ENCODE data around the gene POLR1A. TPM values are rescaled to one million over a fixed set of nuclear protein-coding genes. Genes with fewer than 3 reads are reported as not detected.

The POLR1A gene
- total RNA-seq, 1 donor from 2014 or later, result 61.6 TPM

DNA sequence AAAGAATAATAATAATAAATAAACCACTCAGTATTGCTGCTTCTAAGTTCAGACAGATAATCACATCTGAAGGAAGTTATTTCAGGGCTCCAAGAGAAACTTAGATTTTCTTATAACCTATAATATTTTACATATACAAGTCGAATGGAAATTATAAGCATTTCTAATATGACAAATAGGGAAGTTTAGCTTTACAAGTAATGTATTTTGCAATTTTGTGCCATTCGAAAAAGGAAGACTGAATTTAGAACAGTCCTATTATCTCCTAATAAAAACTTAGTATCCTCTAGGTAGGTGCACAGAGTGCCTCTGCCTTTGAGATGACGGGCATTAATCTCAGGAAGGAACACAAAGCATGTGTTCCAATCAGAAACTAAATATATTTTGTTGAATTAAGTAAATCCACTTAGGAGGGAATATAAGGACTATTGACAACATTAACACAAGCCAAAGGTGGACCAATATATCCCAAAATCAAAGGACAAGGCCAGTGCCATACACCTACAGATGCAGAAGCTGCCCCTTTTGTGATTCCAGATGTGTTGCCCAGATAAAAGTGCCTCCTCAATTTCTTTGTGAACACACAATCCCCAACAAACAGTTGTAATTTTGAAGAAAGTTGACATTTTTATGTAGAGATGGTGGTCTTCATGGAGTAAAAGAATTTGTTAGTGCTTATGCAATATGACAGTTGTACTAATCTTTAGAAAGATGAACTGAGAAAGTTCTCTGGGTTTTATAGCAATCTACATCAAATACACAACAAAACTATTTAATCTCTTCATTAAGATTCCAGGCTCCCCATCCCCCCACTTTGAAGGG, 37.0 kb upstream of the POLR1A start:
- TF ChIP-seq, protein P1, sequence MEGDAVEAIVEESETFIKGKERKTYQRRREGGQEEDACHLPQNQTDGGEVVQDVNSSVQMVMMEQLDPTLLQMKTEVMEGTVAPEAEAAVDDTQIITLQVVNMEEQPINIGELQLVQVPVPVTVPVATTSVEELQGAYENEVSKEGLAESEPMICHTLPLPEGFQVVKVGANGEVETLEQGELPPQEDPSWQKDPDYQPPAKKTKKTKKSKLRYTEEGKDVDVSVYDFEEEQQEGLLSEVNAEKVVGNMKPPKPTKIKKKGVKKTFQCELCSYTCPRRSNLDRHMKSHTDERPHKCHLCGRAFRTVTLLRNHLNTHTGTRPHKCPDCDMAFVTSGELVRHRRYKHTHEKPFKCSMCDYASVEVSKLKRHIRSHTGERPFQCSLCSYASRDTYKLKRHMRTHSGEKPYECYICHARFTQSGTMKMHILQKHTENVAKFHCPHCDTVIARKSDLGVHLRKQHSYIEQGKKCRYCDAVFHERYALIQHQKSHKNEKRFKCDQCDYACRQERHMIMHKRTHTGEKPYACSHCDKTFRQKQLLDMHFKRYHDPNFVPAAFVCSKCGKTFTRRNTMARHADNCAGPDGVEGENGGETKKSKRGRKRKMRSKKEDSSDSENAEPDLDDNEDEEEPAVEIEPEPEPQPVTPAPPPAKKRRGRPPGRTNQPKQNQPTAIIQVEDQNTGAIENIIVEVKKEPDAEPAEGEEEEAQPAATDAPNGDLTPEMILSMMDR (IDR thresholded peaks at IDR 0.05; ENCODE audit: unreplicated experiment), result no peak
- no peak for DNase-seq (ENCODE audit: low spot score in 2 of 2, unreplicated experiment in 2 of 2)
- H3K27ac Mint-ChIP-seq, result no peak overlapping the region

DNA sequence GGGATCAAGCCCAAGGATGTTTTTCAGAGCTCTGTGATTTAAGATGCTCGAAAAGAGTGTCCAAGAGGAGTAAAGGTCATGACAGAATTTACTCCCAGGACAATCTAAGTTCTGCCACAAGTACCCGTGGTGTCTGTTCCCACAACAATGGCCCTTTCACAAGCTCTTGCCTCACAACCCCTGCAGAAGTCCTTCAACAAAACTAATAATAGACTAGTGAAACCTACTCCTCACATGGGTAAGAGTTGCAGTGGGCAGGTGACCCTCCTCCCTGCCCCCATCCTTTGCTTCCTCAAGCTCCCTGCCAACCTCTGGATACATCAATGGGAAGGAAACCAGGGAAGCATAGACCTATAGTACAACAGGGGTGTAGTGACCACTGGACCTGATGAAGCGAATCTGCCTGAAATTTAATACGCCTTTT, 35.3 kb upstream of the POLR1A start:
- H3K4me3 Mint-ChIP-seq, result no peak overlapping the region
- no peak overlapping the region for H3K27ac Mint-ChIP-seq
- no peak for DNase-seq (ENCODE audit: low spot score in 2 of 2, unreplicated experiment in 2 of 2)
- no peaks in the 10 kb centered on the region for H3K4me1 Mint-ChIP-seq
- H3K9me3 Mint-ChIP-seq, result no peaks in the 10 kb centered on the region
- H3K36me3 Mint-ChIP-seq, result peaks cover 60% of the 10 kb centered on the region
- no peaks in the 10 kb centered on the region for H3K27me3 Mint-ChIP-seq (ENCODE audit: low read depth)
- TF ChIP-seq, protein P1 (IDR thresholded peaks at IDR 0.05; ENCODE audit: unreplicated experiment), result no peak

More for the DNA sequence above, 37.0 kb upstream of the POLR1A start:
- no peaks in the 10 kb centered on the region for H3K27me3 Mint-ChIP-seq (ENCODE audit: low read depth)
- H3K36me3 Mint-ChIP-seq, result peaks cover 58% of the 10 kb centered on the region
- no peak overlapping the region for H3K4me3 Mint-ChIP-seq
- H3K9me3 Mint-ChIP-seq, result no peaks in the 10 kb centered on the region
- no peaks in the 10 kb centered on the region for H3K4me1 Mint-ChIP-seq

DNA sequence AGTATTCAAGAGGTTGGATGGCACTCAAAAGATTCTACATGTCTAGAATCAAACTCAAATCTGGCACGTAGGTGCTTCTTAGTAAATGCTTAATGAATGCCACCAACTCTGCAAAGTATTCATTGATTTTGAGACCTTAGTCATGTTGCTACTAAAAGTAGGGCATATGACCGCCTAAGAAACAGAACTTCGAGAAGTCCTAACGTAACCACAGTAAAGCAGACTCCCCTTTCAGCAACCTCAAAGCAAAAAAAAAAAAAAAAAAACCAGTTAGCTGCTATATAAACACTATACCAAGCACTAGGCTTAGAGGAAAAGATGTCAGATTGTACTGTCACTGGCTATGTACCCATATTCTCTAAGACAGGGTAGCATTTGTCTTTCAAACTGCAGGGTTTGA, 34.3 kb upstream of the POLR1A start:
- peaks cover 69% of the 10 kb centered on the region for H3K36me3 Mint-ChIP-seq
- no peak overlapping the region for H3K4me3 Mint-ChIP-seq
- TF ChIP-seq, protein P1 (IDR thresholded peaks at IDR 0.05; ENCODE audit: unreplicated experiment), result no peak
- no peaks in the 10 kb centered on the region for H3K27me3 Mint-ChIP-seq (ENCODE audit: low read depth)
- DNase-seq (ENCODE audit: low spot score in 2 of 2, unreplicated experiment in 2 of 2), result no peak
- no peaks in the 10 kb centered on the region for H3K4me1 Mint-ChIP-seq
- no peaks in the 10 kb centered on the region for H3K9me3 Mint-ChIP-seq
- H3K27ac Mint-ChIP-seq, result no peak overlapping the region

DNA sequence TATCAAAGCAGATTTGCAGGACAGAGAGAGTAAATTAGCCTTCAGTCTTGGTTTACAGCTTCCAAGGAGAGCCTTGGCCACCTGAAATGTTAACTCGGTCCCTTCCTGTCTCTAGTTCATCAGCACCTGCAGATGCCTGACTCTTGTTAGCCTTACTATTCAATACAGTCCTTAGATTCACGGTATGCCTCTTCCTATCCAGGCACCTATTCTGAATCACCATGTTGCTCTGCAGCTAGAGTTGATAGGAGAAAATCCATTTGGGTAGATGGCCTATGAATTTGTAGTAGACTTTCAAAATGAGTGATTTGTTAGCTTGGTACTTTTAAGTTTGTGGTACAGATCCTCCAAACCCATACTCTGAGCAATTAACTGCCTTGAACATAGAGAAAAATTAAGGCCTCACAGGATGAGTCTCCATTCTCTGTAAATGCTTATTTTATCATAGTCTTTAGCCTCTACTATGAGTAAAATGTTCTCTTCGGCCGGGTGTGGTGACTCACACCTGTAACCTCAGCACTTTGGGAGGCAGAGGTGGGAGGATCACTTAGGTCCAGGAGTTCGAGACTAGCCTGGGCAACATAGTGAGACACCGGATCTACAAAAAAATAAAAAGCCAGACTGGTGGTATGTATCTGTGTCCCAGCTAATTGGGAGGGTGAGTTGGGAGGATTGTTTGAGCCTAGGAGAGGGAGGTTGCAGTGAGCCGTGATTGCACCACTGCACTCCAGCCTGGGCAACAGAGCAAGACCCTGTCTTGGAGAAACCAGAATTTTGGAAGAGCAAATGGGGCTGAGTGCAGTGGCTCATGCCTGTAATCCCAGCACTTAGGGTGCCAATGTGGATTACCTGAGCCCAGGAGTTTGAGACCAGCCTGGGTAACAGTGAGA, 33.3 kb upstream of the POLR1A start:
- H3K27ac Mint-ChIP-seq, result no peak overlapping the region
- H3K4me3 Mint-ChIP-seq, result no peak overlapping the region
- H3K9me3 Mint-ChIP-seq, result no peaks in the 10 kb centered on the region
- no peak for DNase-seq (ENCODE audit: low spot score in 2 of 2, unreplicated experiment in 2 of 2)
- TF ChIP-seq, protein P1 (IDR thresholded peaks at IDR 0.05; ENCODE audit: unreplicated experiment), result no peak
- no peaks in the 10 kb centered on the region for H3K4me1 Mint-ChIP-seq
- H3K36me3 Mint-ChIP-seq, result peaks cover 67% of the 10 kb centered on the region
- H3K27me3 Mint-ChIP-seq (ENCODE audit: low read depth), result no peaks in the 10 kb centered on the region

DNA sequence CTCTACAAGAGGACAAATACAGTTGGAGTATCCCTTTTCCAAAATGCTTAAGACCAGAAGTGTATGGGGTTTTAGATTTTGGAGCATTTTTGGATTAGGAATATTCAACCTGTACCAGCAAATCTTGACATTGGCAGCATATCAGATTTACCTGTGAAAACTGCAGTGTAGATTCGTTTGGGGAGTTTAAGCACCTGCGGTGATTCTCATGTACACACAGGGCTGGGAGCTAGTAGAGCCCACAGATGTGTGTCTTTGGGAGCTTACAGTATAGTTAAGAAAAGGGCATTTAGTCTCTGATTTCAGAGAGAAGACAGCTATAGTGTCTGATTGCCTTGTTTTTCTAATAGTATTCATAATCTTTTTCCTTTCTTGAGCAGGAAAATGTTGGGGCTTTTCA, 30.5 kb upstream of the POLR1A start:
- Mint-ChIP-seq H3K36me3 (peaks cover 70% of the 10 kb centered on the region), H3K4me1 (no peaks in the 10 kb centered on the region), H3K27me3 (ENCODE audit: low read depth) (no peaks in the 10 kb centered on the region), H3K27ac (no peak overlapping the region), H3K9me3 (no peaks in the 10 kb centered on the region), H3K4me3 (no peak overlapping the region)
- TF ChIP-seq, protein P1 (IDR thresholded peaks at IDR 0.05; ENCODE audit: unreplicated experiment), result no peak
- DNase-seq (ENCODE audit: low spot score in 2 of 2, unreplicated experiment in 2 of 2), result no peak

All from mesothelial cell of epicardium (in vitro differentiated cells).